SH-SY5Y (cell line): ENCODE results near the gene RFPL3.

Experiments
- GATA2 ChIP-seq: IDR thresholded peaks from 2 replicates; pipeline ENCODE4 v1.6.1; 2011; ENCODE audit warnings: mild to moderate bottlenecking, low read depth, low read length
- GATA3 ChIP-seq: IDR thresholded peaks from 2 replicates; pipeline ENCODE4 v1.6.1; 2011; ENCODE audit warnings: low read depth, mild to moderate bottlenecking, low read length, moderate library complexity

GRCh38 chr22:32404021-32404420 is 46.4 kb downstream of the RFPL3 start:
- TF ChIP-seq GATA2 (no peak), GATA3 (no peak)
